GM12875 (cell line): ENCODE results near the gene SPO11.

ENCODE experiments used
- H3K4me3 ChIP-seq: one replicate; pipeline ENCODE4 v1.5.1; 2011; ENCODE audit warnings: low read depth, low read length, control low read depth
- CTCF ChIP-seq: IDR thresholded peaks from 2 replicates; pipeline ENCODE4 v1.5.1; 2011; ENCODE audit warnings: low read depth, mild to moderate bottlenecking, control low read depth, inconsistent platforms, low read length, moderate library complexity, borderline replicate concordance; ENCODE audit not compliant: insufficient read depth

SPO11 gene

GRCh38 chr20:57325632-57326356 lies 3.8 kb upstream of the SPO11 start:
- H3K4me3 ChIP-seq: no peak overlapping the region

DNA sequence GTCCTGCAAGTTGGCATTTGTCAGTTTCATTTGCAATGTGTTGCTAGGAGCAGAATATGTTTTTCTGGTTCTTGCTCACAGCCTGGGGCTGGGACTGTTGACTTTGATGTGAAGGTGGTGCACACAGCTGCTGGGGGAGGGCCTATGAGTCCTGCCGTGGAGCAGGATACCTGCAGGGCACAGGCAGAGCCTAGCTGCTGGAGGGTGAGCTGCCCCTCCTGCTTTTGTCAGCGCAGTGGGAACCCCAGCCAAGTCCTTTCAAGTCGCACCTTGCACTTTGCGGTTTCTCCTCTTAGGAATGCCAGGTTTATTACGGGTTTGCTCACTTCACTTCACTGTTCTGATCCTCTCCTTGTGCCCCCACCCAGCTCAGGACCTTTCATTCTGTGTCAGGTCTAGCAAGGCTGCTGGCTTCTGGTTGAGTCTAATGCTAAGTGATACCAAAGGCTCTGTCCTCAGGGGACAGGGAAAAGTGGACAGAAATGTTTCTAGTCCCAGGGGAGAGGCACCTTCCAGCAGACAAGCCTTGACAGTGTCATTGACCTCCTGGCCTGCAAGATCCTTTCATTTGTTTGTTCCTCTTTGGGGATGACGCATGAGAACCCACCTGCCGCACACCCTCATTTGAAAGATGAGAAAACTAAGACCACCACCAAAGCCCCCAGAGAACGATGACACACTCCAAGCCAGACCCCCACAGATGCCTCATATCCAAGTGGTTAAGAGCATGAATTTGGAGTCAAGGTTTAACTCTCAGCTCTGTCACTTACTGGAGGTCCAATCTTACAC lies 2.7 kb upstream of the SPO11 start:
- TF ChIP-seq CTCF: no peak
- no peak overlapping the region for H3K4me3 ChIP-seq

More at GRCh38 chr20:57325632-57326356, 3.8 kb upstream of the SPO11 start:
- no peak for TF ChIP-seq CTCF

DNA sequence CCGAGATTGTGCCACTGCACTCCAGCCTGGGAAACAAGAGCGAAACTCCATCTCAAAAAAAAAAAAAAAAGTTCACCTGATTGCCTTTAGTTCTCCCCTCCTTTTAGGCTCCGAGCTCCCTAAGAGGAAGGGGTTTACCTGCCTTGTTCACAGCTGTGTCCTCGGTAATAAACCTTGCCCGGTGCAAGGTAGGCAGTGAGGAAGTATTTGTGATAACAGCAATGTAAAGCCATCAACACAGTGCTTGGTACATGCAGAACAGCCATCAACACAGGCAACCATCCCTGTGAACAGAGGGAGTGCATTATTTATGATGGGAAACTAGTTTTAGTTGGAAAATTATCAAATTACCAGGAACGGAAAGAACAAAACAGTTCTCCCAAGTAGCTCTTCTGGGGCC lies 1.8 kb upstream of the SPO11 start:
- TF ChIP-seq CTCF: no peak
- H3K4me3 ChIP-seq: no peak overlapping the region

GRCh38 chr20:57330998-57331397 lies 1.4 kb downstream of the SPO11 start:
- H3K4me3 ChIP-seq: no peak overlapping the region
- no peak for TF ChIP-seq CTCF

DNA sequence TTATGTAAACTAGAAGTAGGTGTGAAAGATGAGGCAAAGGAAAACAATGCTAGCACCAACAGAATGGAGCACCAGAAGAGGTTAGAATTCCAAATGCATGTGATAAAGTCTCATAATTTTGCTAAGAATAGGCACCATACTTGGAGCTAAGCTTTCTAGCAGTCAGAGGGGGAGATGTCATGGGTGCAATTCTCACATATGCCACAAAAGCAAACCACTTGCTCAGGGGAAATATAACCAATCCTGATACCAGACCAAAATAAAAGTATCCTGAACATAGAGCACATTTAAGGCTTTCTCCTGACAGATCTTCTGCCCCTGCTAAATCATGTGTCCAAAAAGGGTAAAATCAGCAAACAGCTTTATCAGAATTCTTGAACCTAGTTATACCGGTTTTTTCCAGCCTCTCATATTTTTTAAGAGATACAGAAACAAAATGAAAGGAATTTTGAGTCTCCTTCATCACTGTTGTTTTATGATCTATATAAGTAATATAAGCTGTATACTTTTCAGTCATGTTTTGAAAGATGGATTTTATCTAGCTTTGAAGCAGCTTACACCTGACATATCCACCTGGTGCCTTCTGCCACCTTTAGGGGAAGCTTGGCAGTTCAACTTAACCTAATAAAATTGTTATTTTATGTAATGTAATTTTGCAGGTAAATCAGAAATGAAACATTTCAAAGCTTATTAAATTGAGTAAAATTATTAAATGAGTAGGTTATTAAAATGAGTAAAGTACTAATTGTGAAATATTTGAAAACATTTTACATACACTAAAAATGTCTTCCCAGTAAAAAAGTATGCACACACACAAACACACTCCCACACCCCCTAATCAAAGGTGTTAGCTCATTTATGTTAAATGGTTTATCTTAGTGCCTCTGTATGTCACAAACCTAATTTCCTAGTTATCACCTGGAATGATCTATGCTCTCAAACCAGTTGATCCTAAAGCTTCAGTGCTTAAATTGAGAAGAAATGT lies 2.8 kb downstream of the SPO11 start:
- no peak overlapping the region for H3K4me3 ChIP-seq
- no peak for TF ChIP-seq CTCF

- H3K4me3 ChIP-seq: no peak overlapping the region
- TF ChIP-seq CTCF: no peak
Measured at GRCh38 chr20:57335392-57335791, 5.8 kb downstream of the SPO11 start.
